Stimulated activated CD4-positive, alpha-beta T cell treated with anti-CD3 and anti-CD28 coated beads, Interleukin-4, amount 100 ng/mL, for 48 hours (primary cell): ENCODE results near the gene LIN28A.

ENCODE experiments used
- DNase-seq, 2 donors: peaks; one replicate each; pipeline ENCODE4 v3.0.0-alpha.2; 2020; ENCODE audit warnings: low read depth in 2 of 2

The LIN28A gene

GRCh38 chr1:26434161-26434752 lies 23.6 kb downstream of the LIN28A start:
- no peak for DNase-seq

- no peak for DNase-seq
Observed at GRCh38 chr1:26438041-26438440, 27.4 kb downstream of the LIN28A start.

- no peak for DNase-seq
Observed at GRCh38 chr1:26440259-26440658, 29.6 kb downstream of the LIN28A start.

DNA sequence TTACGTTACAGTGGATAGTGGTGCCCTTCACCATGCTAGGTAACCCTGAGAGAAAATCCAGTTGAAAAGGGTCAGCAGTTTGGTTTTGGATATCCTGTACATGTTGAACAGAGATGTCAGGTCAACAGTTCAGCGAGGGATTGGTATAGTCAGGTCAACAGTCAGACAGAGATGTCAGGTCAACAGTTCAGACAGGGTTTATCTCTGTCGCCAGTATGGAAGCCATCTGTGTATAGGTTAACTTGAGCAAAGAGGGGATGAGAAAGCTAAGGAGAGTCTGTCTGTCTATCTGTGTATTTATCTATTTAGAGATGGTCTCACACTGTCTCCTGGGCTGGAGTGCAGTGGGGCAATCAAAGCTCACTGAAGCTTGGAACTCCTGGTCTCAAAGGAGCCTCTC lies 39.3 kb downstream of the LIN28A start:
- no peak for DNase-seq

DNA sequence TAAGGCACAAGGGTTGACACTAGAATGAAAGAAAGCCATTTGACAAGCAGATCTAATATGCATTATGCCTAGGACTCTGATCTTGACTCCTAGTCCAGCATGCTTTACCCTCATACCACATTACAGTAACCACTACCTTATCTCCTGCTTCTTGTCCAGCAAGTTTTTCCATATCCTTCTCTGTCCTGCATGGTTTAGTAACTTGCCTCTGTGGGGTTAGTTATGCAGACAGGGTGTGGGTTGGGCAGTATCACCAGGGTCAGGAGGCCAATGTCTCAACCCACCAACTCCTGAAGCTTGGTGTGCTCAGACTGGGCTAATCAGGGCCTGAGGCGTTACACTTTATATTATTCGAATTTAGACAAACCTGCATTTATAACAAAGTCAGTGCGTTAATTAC lies 40.3 kb downstream of the LIN28A start:
- no peak for DNase-seq

DNA sequence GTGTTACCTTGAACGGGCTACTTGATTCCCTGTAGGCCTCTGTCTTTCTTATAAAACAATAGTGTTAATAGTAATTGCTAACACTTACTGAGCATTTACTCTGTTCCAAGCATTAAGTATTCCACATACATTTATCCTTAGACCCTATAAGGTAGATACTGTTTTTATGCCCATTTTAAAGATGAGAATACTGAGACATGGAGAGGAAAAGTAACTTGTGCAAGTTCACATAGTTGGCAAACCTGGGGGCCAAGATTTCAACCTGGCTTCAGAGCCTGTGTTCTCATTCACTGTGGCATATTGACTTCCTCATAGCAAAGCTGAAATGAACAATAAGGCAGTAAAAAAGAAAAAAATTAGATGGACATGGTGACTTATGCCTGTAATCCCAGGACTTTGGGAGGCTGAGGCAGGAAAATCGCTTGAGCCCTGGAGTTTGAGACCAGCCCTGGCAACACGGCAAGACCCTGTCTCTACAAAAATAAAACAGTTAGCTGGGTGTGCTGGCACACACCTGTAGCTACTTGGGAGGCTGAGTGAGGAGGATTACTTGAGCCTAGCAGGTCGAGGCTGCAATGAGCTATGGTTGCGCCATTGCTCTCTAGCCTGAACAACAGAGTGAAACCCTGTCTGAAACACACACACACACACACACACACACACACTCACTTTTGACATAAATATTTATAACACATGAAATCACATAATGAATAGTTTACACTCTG lies 42.0 kb downstream of the LIN28A start:
- DNase-seq, result no peak

DNA sequence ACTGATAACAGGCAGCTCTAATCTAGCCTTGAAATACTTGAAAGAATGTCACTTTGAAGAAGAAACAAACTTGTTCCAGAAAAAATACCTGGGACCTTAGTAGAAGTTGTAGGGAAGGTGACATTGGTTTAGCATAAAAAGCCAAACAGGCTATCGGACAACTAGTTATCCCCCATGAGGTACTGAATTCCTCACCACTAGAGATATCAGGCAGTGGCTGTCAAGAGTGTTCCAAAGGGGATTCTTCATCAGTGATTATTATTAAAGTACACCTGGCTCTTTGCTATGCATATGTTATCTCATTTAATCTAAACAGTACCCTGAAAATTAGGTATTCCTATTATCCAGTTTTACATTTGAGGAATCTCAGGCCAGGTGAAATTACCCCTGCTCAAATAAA lies 48.5 kb downstream of the LIN28A start:
- DNase-seq, result no peak

GRCh38 chr1:26459573-26460031 lies 49.0 kb downstream of the LIN28A start:
- DNase-seq, result no peak

- no peak for DNase-seq
Observed at GRCh38 chr1:26468911-26469310, 58.3 kb downstream of the LIN28A start.

- no peak for DNase-seq
Observed at GRCh38 chr1:26469558-26469957, 58.9 kb downstream of the LIN28A start.

- no peak for DNase-seq
Observed at GRCh38 chr1:26470878-26471497, 60.4 kb downstream of the LIN28A start.

DNA sequence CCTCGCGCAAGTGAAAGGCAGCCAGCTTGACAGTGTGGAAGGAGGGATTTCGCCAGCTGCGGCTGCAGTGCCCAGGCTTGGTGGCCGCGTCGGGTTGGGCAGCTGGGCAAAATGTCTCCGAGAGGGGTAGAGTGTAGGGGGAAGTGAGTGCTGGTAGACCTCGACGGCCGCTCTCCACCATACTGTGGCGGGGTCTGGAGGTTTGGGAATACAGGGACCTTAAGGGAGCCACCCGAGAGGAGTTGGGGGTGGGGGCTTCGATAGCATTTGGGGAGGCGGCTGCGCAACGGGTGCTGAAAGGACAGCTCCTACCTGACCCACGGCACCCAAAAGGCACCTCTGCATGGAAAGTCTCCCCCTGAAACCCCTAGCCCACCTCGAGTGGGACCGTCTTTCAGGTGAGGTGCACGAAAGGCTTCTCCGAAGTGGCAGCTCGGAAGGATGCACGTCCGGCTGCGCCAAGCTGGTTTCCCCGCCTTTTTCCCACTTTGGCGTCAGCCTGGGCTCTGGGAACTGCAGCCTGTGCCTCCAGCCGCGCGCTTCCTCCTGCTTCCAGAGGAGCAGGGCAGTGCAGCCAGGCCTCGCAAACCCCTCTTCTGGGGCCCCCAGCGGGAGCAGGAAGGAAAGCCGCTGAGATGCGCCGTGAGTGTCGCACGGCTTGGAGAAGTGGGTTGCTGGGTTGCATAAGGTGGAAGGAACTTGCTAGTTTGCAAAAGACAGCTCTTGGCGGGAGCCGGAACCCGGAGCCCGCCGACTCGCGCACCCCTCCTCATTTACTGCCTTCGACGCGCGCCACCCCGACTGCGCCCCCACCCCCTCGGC lies 61.1 kb downstream of the LIN28A start:
- DNase-seq, result peak; percentile 24 to 34

DNA sequence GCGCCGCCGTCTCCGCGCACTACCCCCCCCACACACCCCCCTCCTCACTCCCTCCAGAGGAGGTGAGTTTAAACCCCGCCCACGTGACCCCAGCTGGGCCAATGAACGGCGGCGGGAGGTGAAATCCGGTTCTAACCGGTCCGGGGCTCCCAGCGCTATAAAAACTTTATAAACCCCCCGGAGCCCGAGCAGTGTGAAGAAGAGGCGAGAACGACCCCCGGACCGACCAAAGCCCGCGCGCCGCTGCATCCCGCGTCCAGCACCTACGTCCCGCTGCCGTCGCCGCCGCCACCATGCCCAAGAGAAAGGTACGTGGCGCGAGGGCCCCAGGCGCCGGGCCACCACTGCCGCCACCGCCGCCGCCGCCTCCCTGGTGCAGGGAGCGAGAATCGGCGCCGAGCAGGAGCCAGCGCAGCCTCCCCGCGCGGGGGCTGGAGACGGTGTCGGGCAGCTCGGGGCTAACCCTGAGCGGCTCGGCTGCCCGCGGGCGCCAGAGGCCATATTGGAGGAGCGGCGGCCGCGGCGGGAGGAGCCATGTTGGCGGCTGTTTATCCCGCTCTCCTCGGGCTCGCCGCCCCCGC lies 61.8 kb downstream of the LIN28A start, which contains the start of gene HMGN2:
Gene HMGN2 (plus strand): TSS at position 121 of the 581 bp plus-strand sequence. CDS start 173 bp downstream, at position 294.
- DNase-seq, result peak; percentile 90 to 91

- DNase-seq, result peak; percentile 87 to 92
Observed at GRCh38 chr1:26472901-26473845, 62.6 kb downstream of the LIN28A start.

- no peak for DNase-seq
Observed at GRCh38 chr1:26474818-26475217, 64.2 kb downstream of the LIN28A start.

GRCh38 chr1:26475989-26476388 lies 65.4 kb downstream of the LIN28A start:
- no peak for DNase-seq

DNA sequence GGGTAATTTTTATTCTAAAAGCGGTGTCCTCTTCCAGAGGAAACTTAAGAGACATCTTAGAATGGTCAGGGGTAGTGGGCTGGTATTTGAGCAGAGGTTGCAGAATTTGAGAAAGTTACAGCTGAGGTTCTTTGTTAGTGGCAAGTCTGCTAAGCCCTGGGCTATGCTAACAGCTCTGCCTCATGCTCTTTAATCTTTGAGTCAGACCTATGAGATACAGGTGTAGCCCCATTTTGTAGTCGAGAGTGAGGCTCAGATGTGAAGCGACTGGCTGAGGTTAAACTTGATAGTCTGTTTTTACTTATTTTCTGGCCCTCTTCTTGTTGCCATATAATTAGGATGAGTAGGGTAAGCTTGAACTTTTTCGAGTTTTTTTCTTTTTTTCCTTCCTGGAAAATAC lies 66.3 kb downstream of the LIN28A start:
- DNase-seq, result no peak

GRCh38 chr1:26477446-26478152 lies 67.0 kb downstream of the LIN28A start:
- DNase-seq, result no peak

- DNase-seq, result no peak
Observed at GRCh38 chr1:26478159-26478558, 67.5 kb downstream of the LIN28A start.

GRCh38 chr1:26478988-26479387 lies 68.4 kb downstream of the LIN28A start:
- no peak for DNase-seq
